Effector memory CD8-positive, alpha-beta T cell (primary cell): ENCODE results near the gene RPTOR.
A peak's percentile ranks its signal among the peaks of the same experiment; 100 is the strongest.

ENCODE experiments used
- ATAC-seq: fragments of 150-1000 bp; cut with Tn5 transposase; replicated peaks from 2 replicates; pipeline ENCODE4 v1.10.0; 2021; ENCODE audit warnings: mild to moderate bottlenecking, moderate library complexity
- DNase-seq, 3 experiments: peaks; one replicate each; pipeline ENCODE4 v3.0.0; 2021
- H3K27ac Mint-ChIP-seq, 2 donors: one replicate each; pipeline ENCODE4 v1.8.0; 2022; ENCODE audit warnings: mild to moderate bottlenecking in 2 of 2, mixed read lengths in 2 of 2, moderate library complexity in 2 of 2
- H3K27me3 Mint-ChIP-seq, 2 donors: one replicate each; pipeline ENCODE4 v1.8.0; 2022; ENCODE audit warnings: mixed read lengths in 2 of 2
- H3K36me3 Mint-ChIP-seq: one replicate; pipeline ENCODE4 v1.8.0; 2022; ENCODE audit warnings: mild to moderate bottlenecking, moderate library complexity, mixed read lengths; ENCODE audit not compliant: insufficient read depth
- H3K4me1 Mint-ChIP-seq, 2 donors: one replicate each; pipeline ENCODE4 v1.8.0; 2022; ENCODE audit warnings: low read depth in 2 of 2, mixed read lengths in 2 of 2
- H3K4me3 Mint-ChIP-seq, 2 donors: one replicate each; pipeline ENCODE4 v1.8.0; 2022; ENCODE audit warnings: mild to moderate bottlenecking in 2 of 2, mixed read lengths in 2 of 2, moderate library complexity in 2 of 2
- H3K9me3 Mint-ChIP-seq, 2 donors: one replicate each; pipeline ENCODE4 v1.8.0; 2022; ENCODE audit warnings: mixed read lengths in 2 of 2

RPTOR gene

GRCh38 chr17:80996422-80997305, 452.0 kb downstream of the RPTOR start:
- H3K27ac Mint-ChIP-seq = no peak overlapping the region
- peaks cover 6 to 15% of the 10 kb centered on the region in 2 donors for H3K4me1 Mint-ChIP-seq
- peaks cover 33% of the 10 kb centered on the region for H3K36me3 Mint-ChIP-seq
- no peak overlapping the region for H3K4me3 Mint-ChIP-seq
- no peak for ATAC-seq
- H3K27me3 Mint-ChIP-seq = no peaks in the 10 kb centered on the region
- H3K9me3 Mint-ChIP-seq = no peaks in the 10 kb centered on the region
- DNase-seq = no peak

- ATAC-seq = no peak
- H3K36me3 Mint-ChIP-seq = peaks cover 32% of the 10 kb centered on the region
Measured at GRCh38 chr17:80997424-80998117, 452.9 kb downstream of the RPTOR start.

GRCh38 chr17:80998118-80998747, 453.6 kb downstream of the RPTOR start:
- ATAC-seq = no peak

More at GRCh38 chr17:80997424-80998117, 452.9 kb downstream of the RPTOR start:
- Mint-ChIP-seq H3K4me3 (no peak overlapping the region), H3K27ac (no peak overlapping the region), H3K4me1 (peaks cover 10 to 17% of the 10 kb centered on the region in 2 donors), H3K27me3 (no peaks in the 10 kb centered on the region), H3K9me3 (no peaks in the 10 kb centered on the region)
- no peak for DNase-seq

GRCh38 chr17:80998748-80999535, 454.3 kb downstream of the RPTOR start:
- Mint-ChIP-seq H3K4me3 (no peak overlapping the region), H3K36me3 (peaks cover 24% of the 10 kb centered on the region), H3K27me3 (peaks cover 6 to 10% of the 10 kb centered on the region in 2 donors), H3K27ac (no peak overlapping the region), H3K4me1 (peaks cover 10 to 14% of the 10 kb centered on the region in 2 donors), H3K9me3 (no peaks in the 10 kb centered on the region)
- no peak for DNase-seq
- ATAC-seq = no peak

More at GRCh38 chr17:80998118-80998747, 453.6 kb downstream of the RPTOR start:
- Mint-ChIP-seq H3K9me3 (no peaks in the 10 kb centered on the region), H3K4me1 (peaks cover 10 to 14% of the 10 kb centered on the region in 2 donors), H3K4me3 (no peak overlapping the region), H3K27ac (no peak overlapping the region), H3K36me3 (peaks cover 25% of the 10 kb centered on the region), H3K27me3 (peaks cover under 1 to 3% of the 10 kb centered on the region in 2 donors)
- DNase-seq = no peak

GRCh38 chr17:80999536-81000333, 455.1 kb downstream of the RPTOR start:
- Mint-ChIP-seq H3K27ac (no peak overlapping the region), H3K4me1 (peaks cover 13 to 18% of the 10 kb centered on the region in 2 donors), H3K27me3 (peaks cover 9 to 17% of the 10 kb centered on the region in 2 donors), H3K36me3 (peaks cover 24% of the 10 kb centered on the region), H3K9me3 (no peaks in the 10 kb centered on the region), H3K4me3 (no peak overlapping the region)
- DNase-seq = no peak
- no peak for ATAC-seq

- DNase-seq (no peak), ATAC-seq (no peak)
- Mint-ChIP-seq H3K27me3 (peaks cover 13 to 22% of the 10 kb centered on the region in 2 donors), H3K27ac (no peak overlapping the region), H3K4me1 (peaks cover 16 to 19% of the 10 kb centered on the region in 2 donors), H3K9me3 (no peaks in the 10 kb centered on the region), H3K36me3 (peaks cover 24% of the 10 kb centered on the region), H3K4me3 (no peak overlapping the region)
Measured at GRCh38 chr17:81000334-81000630, 455.6 kb downstream of the RPTOR start.

- no peak overlapping the region for H3K4me3 Mint-ChIP-seq
- DNase-seq (no peak), ATAC-seq (no peak)
- peaks cover 24% of the 10 kb centered on the region for H3K36me3 Mint-ChIP-seq
- peaks cover 13 to 22% of the 10 kb centered on the region in 2 donors for H3K27me3 Mint-ChIP-seq
- no peaks in the 10 kb centered on the region for H3K9me3 Mint-ChIP-seq
- H3K27ac Mint-ChIP-seq = no peak overlapping the region
- H3K4me1 Mint-ChIP-seq = peaks cover 16 to 17% of the 10 kb centered on the region in 2 donors
Measured at GRCh38 chr17:81000631-81001357, 456.2 kb downstream of the RPTOR start.

- Mint-ChIP-seq H3K36me3 (peaks cover 18% of the 10 kb centered on the region), H3K4me3 (no peak overlapping the region), H3K27ac (no peak overlapping the region), H3K27me3 (peaks cover 24 to 31% of the 10 kb centered on the region in 2 donors), H3K9me3 (no peaks in the 10 kb centered on the region), H3K4me1 (peaks cover 16 to 17% of the 10 kb centered on the region in 2 donors)
- ATAC-seq (no peak), DNase-seq (no peak)
Measured at GRCh38 chr17:81002013-81002384, 457.4 kb downstream of the RPTOR start.

GRCh38 chr17:81002409-81003361, 458.0 kb downstream of the RPTOR start:
- ATAC-seq (no peak), DNase-seq (no peak)
- Mint-ChIP-seq H3K27ac (no peak overlapping the region), H3K36me3 (peaks cover 11% of the 10 kb centered on the region), H3K4me3 (peak overlapping the region; percentile 52 to 59), H3K4me1 (peaks cover 16 to 17% of the 10 kb centered on the region in 2 donors), H3K9me3 (no peaks in the 10 kb centered on the region), H3K27me3 (peaks cover 28 to 33% of the 10 kb centered on the region in 2 donors)

- Mint-ChIP-seq H3K4me3 (peak overlapping the region; percentile 55 to 59), H3K27ac (no peak overlapping the region), H3K4me1 (peaks cover 16 to 17% of the 10 kb centered on the region in 2 donors), H3K9me3 (no peaks in the 10 kb centered on the region), H3K27me3 (peaks cover 28 to 33% of the 10 kb centered on the region in 2 donors), H3K36me3 (peaks cover 4% of the 10 kb centered on the region)
- ATAC-seq (peak; percentile 25), DNase-seq (no peak)
Measured at GRCh38 chr17:81003711-81004475, 459.3 kb downstream of the RPTOR start.
